ENCODE results near the gene ATP11A. TPM values are rescaled to one million over a fixed set of nuclear protein-coding genes. Genes with fewer than 3 reads are reported as not detected.
"Not testable (repeated sequence)": the region's sequence is repeated elsewhere in the genome, so short reads cannot be mapped to it uniquely, and the experiment has no call there.

ATP11A gene
- total RNA-seq, 3 donors from 2014 or later = 22.1 to 27.2 (median 26.8) TPM

DNA sequence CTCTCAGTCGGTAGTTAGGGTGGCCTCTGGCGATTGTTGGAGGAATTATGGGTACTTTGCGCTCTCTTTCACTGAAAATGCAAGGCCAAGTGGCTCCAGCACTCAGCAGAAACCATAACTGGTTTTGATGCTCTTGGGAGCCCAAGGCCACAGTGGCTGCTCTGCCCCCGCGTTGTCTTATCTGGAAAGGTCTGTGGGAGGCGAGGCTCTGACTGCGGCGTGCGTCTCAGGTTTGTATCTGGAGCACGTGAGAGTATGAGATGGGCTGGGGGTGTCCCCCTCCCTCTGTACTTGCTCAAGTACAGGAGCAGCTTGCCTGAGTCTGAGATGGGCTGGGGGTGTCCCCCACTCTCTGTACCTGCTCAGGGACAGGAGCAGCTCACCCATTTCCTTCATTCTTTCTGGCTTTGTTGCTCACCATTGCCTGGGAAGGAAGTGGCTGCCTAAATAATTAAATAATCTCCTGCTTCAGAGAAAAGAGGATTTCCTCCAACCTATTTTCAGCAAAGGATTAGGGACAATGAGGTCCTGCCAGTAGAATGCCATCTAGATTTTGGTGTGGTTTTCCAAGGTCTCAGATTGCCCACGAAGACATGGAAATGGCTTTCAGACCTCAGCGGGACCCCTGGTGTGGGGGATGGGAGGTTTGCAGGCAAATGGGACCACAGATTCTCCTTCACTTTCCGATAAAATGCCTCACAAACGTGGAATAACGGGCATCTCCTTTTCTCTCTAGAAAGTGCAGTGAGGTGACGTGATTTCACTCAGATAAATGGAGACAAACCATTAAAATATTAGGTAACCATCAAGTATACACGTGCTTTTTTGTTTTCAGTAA lies 14.7 kb downstream of the ATP11A start:
- DNase-seq (ENCODE audit: low spot score in 2 of 2) = no peak
- no peaks in the 10 kb centered on the region for H3K27me3 ChIP-seq
- no peak overlapping the region for H3K4me3 ChIP-seq
- H3K4me1 ChIP-seq = no peaks in the 10 kb centered on the region
- intact Hi-C loops (cut with DNase I; ENCODE audit: low total_unique reads) = loop anchor here (5.0 kb wide), 1 partner anchor 1372 kb away; no protein-coding TSS in a partner anchor
- H3K27ac ChIP-seq = peak overlapping the region in 1 of 2 donors; percentile 43
- TF ChIP-seq, protein P1, sequence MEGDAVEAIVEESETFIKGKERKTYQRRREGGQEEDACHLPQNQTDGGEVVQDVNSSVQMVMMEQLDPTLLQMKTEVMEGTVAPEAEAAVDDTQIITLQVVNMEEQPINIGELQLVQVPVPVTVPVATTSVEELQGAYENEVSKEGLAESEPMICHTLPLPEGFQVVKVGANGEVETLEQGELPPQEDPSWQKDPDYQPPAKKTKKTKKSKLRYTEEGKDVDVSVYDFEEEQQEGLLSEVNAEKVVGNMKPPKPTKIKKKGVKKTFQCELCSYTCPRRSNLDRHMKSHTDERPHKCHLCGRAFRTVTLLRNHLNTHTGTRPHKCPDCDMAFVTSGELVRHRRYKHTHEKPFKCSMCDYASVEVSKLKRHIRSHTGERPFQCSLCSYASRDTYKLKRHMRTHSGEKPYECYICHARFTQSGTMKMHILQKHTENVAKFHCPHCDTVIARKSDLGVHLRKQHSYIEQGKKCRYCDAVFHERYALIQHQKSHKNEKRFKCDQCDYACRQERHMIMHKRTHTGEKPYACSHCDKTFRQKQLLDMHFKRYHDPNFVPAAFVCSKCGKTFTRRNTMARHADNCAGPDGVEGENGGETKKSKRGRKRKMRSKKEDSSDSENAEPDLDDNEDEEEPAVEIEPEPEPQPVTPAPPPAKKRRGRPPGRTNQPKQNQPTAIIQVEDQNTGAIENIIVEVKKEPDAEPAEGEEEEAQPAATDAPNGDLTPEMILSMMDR (IDR thresholded peaks at IDR 0.05) = no peak
- TF ChIP-seq POLR2AphosphoS5 (IDR thresholded peaks at IDR 0.05) (no peak), POLR2A (IDR thresholded peaks at IDR 0.05) (no peak)
- no peaks in the 10 kb centered on the region for H3K9me3 ChIP-seq
- H3K36me3 ChIP-seq = no peaks in the 10 kb centered on the region

DNA sequence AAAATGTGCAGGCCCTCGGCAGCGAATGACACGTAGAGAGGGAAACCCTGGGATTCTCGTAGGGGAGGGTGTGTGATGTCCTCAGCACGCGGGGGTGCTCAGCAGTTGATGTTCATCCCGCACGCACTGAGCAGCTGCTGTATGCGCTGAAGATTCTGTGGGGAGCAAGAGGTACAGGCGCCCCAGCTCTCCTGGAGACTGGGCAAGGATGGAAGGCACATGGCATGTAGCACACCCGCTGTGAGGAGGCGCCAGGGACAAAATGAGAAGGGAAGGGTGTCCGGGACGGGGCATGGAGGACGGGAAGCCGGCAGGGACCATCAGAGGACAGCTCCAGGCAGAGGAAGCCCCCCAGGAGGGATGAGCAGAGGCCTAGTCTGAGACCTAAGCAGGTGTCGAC lies 15.4 kb downstream of the ATP11A start:
- no peak overlapping the region for H3K4me3 ChIP-seq
- no peaks in the 10 kb centered on the region for H3K36me3 ChIP-seq
- DNase-seq (ENCODE audit: low spot score in 2 of 2) = no peak
- no peak overlapping the region for H3K27ac ChIP-seq
- intact Hi-C loops (cut with DNase I; ENCODE audit: low total_unique reads) = no loop called here
- H3K27me3 ChIP-seq = no peaks in the 10 kb centered on the region
- H3K9me3 ChIP-seq = no peaks in the 10 kb centered on the region
- no peak for TF ChIP-seq POLR2AphosphoS5 (IDR thresholded peaks at IDR 0.05)
- TF ChIP-seq, protein P1 (IDR thresholded peaks at IDR 0.05) = no peak
- TF ChIP-seq POLR2A (IDR thresholded peaks at IDR 0.05) = no peak
- no peaks in the 10 kb centered on the region for H3K4me1 ChIP-seq

GRCh38 chr13:112706171-112706570 lies 16.3 kb downstream of the ATP11A start:
- no peaks in the 10 kb centered on the region for H3K9me3 ChIP-seq
- TF ChIP-seq, protein P1 (IDR thresholded peaks at IDR 0.05) = no peak
- no peak for TF ChIP-seq POLR2A (IDR thresholded peaks at IDR 0.05)
- H3K4me1 ChIP-seq = no peaks in the 10 kb centered on the region
- DNase-seq (ENCODE audit: low spot score in 2 of 2) = no peak
- intact Hi-C loops (cut with DNase I; ENCODE audit: low total_unique reads) = no loop called here
- no peaks in the 10 kb centered on the region for H3K27me3 ChIP-seq
- H3K27ac ChIP-seq = no peak overlapping the region
- no peak overlapping the region for H3K4me3 ChIP-seq
- H3K36me3 ChIP-seq = no peaks in the 10 kb centered on the region

- Histone ChIP-seq H3K9me3 (no peaks in the 10 kb centered on the region), H3K4me3 (no peak overlapping the region), H3K36me3 (no peaks in the 10 kb centered on the region), H3K4me1 (no peaks in the 10 kb centered on the region), H3K27me3 (no peaks in the 10 kb centered on the region), H3K27ac (no peak overlapping the region)
- intact Hi-C loops (cut with DNase I; ENCODE audit: low total_unique reads) = no loop called here
- peak in 1 of 2 donors; percentile 28 for DNase-seq (ENCODE audit: low spot score in 2 of 2)
- no peak for TF ChIP-seq POLR2AphosphoS5 (IDR thresholded peaks at IDR 0.05)
- TF ChIP-seq, protein P1 (IDR thresholded peaks at IDR 0.05) = no peak
- TF ChIP-seq POLR2A (IDR thresholded peaks at IDR 0.05) = no peak
Observed at GRCh38 chr13:112708560-112709240, 18.9 kb downstream of the ATP11A start.

DNA sequence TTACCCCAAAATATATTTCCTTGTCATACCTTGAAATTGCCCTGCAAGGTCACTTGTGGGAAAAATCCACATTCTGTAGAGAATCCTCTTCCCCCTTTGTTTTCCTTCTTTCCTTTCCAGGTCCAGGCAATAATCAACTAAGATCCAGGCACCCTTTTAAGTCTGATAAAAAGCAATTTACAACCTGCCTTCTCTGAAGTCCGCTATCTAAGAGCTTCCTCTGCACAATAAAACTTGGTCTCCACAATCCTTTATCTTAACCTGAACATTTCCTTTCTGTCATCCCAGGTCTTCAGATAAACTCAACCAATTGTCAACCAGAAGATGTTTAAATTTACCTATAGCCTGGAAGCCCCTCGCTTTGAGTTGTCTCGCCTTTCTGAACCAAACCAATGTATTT lies 19.5 kb downstream of the ATP11A start:
- DNase-seq (ENCODE audit: low spot score in 2 of 2); intact Hi-C loops (cut with DNase I; ENCODE audit: low total_unique reads); H3K36me3 ChIP-seq: not testable (repeated sequence)

More for the DNA sequence above, 19.5 kb downstream of the ATP11A start:
- not testable (repeated sequence) for H3K4me1 ChIP-seq, H3K9me3 ChIP-seq, H3K27me3 ChIP-seq, H3K4me3 ChIP-seq, H3K27ac ChIP-seq
